ENCODE results near the gene LRRC38. TPM values are rescaled to one million over a fixed set of nuclear protein-coding genes. Genes with fewer than 3 reads are reported as not detected.
A peak's percentile ranks its signal among the peaks of the same experiment; 100 is the strongest.

LRRC38 gene
- total RNA-seq, 1 donor from 2014 or later: not detected

DNA sequence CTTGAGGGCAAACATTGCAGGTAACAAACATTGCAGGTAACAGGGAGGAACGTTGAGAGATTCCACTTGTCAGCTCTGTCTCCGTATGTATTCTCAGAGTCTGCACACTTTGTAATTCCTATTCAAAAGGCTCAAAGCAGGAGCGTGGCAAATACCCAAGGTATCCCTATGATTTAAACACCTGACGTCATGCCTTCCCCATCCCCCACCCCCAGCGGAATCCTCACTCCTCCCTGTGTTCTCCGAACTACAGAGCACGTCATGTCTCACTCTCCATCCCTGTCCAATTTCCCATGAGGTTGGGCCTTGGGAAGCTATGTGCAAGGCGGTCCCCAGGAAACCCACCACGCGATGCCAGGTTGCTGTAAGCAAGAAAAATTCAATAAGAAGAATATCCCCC lies 2.8 kb upstream of the LRRC38 start:
- no peak for ATAC-seq

DNA sequence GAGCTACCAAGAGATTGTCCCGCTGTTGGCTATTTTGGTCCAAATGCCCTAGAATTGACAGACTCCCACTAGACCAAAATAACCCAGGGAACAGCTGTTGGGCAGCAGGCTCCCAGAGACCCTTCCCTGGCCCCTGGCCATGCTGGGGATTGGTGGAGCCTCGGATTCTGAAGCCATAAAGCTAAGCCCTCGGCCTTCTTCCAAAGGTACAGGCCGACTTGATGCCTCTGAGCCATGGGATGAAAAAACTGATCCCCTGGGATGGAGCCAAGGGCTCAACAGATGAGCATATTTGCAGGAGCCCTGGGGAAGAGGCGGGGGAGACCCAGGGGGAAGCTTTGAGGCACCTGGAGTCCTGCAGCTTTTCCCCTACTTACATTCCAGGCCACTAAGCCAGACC lies 1.0 kb upstream of the LRRC38 start:
- ATAC-seq: no peak

DNA sequence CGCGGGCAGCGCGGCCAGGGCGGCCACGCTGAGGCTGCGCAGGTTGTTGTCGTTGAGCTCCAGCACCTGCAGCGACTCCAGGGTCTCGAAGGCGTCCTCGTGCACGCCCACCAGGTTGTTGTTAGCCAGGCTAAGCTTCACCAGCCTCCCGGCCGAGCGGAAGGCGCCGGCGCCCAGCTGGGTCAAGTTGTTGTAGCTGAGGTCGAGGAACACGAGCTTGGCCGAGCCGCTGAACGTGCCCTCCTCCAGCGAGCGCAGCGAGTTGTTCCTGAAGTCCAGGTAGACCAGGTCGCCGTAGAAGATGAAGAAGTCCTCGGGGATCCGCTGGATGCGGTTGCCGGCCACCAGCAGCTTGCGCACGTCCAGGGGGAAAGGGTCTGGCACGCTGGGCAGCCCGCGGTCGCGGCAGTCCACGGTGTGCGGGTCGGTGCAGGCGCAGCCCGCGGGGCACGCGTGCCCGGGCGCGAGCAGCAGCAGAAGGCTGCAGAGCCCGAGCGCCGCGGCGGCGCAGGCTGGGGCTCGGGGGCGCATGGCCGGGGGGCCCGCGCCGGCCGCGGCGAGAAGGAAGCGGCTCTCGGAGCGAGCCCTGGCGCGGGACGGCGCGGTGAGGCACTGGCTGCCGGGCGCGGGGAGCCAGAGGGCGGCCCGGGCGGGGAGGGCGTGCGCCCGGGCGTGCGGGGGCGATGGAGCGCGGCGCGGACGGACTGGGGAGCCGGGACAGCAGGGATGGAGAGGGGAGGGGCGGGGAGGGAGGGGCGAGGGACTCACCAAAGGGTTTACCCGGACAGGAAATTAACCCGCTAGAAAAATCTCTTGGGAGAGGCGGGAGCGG lies 524 bp downstream of the LRRC38 start:
- no peak for ATAC-seq

DNA sequence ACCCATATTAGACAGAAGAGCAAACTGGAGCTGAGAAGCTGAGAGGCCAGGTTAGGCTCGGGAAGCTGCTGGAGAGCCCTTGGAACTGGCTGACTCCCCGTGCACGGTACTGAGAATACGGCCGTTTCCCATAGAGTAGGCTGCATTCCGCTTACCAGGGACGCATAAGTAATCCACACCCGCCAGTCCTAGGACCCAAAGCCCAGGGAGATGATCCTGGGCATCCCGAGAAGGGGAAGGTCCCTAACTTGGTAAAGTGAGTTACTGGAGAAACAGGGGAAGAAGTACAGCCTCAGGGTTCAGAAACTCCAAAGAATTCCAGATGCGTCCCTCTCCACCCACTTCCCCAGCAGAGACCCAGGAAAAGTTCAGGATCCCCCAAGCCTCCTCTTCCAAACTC lies 1.3 kb downstream of the LRRC38 start:
- no peak for ATAC-seq

DNA sequence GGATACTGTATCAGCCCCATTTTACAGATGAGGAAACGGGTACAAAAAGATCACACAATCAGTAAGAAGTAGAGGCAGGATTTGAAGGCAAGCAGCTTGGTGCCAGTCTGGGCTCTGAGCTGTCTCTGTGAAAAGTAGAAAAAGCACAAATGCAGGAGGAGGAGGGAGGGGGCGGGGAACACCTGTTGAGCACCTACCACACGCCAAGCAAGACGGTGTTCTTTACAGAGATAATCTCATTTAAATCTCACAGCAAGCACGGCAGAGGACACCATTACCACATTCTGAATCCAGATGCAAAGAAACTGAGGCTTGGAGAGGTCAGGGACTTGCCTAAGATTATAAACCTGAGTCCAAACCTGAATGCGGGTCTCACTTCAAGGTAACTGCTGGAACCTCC lies 3.3 kb downstream of the LRRC38 start:
- ATAC-seq: no peak

DNA sequence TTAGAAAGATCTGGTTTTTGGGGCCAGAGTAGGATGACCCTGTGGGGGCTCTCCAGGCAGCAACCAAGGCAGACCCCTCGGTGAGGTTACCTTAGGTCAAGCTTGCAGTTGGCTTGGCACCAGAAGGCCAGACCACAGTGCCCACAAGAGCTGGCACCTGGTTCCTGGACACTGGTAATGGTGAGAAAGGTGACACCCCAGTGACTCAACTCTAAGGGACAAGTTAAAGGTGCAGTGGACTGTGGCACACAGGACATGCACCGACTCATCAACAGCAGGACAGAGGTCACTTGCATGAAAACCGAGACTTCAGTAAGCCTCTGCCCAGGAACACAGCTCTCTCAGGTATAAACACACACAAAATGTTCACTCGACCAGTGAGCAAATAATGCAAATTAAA lies 6.7 kb downstream of the LRRC38 start:
- ATAC-seq: peak; percentile 52

DNA sequence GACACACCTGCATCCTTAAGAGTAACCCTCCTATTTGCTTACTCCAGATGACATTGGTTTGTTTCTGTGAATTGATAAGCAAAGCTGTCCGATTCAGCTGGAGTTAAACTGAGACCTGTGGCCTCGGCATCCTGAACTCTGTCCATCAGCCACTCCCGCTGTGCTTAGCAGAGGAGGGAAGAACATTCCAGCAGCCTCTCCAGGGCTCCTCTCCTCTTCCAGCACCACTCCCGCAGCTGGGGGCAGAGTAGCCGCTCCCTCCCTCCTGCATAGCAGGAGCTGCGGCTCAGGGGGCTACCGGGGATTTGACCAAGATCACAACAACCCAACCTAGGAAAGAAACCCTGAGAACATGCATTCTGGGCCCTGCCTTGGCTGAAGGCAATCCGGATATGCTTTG lies 8.8 kb downstream of the LRRC38 start:
- ATAC-seq: no peak

DNA sequence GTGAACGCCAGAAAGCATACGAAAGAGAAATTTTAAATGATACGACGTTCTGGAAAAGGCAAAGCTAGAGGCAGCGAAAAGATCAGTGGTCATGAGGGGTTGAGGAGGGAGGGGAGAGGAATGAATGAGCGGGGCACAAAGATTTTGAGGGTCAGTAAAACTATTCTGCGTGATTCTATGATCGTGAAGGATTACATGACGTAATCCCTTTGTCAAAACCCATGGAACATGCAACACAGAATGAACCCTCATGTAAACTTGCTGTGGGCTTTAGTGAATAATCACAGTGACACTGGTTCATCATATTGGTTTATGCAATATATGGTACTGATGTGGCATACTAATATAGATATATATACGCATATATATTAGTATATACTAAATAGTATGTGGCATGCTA lies 13.0 kb downstream of the LRRC38 start:
- no peak for ATAC-seq

DNA sequence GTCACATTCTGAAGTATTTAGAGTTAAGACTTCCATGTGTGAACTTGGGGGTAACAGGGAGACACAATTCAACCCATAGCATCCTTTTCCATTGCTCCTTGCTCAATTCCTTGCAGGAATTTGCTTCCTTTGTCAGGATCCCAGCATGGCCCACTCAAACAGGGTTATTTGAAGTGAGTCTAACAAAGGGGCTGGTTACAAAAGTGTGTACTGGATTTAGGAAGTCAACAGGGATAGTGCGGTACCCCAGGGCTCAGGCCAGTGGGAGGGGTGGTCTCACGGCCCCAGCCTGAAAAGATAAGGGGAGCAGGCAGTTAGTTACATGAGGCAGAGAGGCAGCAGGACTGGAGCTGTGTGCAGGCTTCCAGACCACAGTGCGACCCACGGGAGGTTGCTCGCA lies 14.4 kb downstream of the LRRC38 start:
- ATAC-seq: no peak

DNA sequence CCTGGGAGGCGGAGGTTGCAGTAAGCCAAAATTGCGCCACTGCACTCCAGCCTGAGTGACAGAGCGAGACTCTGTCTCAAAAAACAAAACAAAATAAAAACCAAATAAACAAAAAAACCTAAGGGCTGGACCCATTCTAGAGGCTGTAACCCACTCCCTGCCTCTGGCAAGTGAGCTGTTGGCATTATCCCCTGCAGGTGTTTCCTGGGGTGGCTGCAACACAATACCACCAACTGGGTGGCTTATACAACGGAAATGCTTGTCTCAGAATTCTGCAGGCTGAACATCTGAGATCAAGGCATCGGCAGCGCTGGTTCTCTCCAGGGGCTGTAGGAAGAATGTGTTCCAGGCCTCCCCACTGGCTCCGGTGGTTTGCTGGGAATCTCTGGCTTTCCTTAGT lies 15.2 kb downstream of the LRRC38 start:
- ATAC-seq: no peak

DNA sequence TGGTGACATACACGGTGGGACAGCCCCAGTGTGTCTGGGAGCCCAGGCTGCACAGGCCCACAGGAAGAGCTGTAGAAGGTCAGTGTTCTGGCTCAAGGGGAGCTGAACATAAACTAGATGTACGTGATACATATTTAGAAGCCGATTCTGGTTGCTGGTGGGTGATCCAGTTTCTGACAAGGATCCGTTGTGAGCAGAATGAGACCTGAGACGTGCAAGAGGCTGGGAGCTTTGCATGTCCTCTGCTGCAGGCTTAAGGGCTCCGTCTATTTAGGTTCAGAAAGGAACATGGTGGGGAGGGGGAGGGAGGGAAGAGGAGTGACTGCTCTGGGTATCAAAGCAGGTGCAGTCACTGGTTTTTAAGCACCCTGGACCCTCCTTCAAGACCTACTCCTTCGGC lies 18.6 kb downstream of the LRRC38 start:
- no peak for ATAC-seq

DNA sequence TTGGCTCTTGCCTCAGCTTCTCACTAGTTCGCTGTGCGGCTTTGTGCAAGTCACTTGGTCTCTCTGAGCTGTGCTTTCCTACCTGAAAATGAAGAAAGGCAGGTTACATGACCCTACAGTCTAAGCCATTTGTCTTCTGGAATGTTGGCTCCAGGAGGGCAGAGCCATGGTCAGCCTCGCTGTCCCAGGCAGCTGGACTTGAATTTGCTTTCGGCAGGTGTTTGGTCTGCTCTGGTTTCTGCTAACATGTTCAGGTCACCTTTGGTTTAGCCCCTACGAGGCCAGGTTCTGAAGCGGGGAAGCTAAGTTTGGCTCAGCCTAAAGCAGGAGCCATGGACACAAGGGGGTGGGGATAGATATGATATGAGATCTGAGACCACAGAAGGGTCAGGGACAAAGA lies 19.1 kb downstream of the LRRC38 start:
- ATAC-seq: no peak

DNA sequence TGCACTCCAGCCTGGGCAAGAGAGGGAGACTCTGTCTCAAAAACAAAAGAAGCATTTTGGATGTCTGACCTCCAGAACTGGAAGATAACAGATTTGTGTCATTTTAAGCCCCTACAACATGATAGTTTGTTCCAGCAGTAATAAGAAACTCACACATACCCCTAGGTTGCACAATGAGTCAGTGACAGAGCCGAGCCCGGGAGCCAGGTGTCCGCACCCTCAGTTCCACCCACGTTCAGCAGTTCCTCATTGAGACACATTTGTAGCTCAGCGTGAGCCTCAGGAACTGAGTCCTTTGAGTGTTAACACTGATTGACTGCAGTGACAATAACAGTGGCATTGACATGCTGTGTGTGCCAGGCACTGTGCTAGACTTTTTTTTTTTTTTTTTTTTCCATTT lies 19.8 kb downstream of the LRRC38 start:
- ATAC-seq: peak; percentile 82

DNA sequence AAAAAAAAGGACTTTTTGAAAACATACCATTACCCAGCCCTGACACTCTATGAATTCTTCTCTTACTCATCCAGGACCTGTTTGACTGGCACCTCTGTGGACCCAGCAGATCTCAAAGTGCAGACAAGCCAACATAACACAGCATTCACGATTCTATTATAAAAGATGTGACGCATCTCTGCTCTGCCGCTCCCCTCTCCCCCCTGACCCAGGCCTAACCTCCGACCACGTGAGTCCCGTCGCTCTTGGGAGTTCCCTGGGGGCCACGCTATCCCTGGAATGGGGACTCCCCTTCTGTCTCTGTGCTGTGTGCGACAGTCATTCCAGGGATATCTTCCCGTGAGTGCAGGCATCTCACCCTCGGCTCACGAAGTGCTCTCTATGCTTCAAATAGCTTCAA lies 21.1 kb downstream of the LRRC38 start:
- ATAC-seq: no peak

DNA sequence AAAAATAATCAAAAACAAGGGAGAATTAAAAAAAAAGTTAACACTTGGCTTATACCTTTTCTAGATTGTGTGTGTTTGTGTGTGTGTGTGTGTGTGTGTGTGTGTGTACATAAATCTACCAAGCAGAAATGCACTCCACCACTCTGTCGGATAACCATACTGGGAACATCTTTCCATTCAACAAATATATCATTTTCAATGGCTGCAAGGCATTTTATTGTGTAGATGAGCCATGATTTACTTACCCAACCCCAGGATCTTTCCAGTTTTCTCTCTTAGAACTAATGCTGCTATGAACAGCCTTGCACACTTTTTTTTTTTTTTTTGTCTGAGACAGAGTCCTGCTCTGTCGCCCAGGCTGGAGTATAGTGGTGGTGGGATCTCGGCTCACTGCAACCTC lies 25.8 kb downstream of the LRRC38 start:
- ATAC-seq: no peak

DNA sequence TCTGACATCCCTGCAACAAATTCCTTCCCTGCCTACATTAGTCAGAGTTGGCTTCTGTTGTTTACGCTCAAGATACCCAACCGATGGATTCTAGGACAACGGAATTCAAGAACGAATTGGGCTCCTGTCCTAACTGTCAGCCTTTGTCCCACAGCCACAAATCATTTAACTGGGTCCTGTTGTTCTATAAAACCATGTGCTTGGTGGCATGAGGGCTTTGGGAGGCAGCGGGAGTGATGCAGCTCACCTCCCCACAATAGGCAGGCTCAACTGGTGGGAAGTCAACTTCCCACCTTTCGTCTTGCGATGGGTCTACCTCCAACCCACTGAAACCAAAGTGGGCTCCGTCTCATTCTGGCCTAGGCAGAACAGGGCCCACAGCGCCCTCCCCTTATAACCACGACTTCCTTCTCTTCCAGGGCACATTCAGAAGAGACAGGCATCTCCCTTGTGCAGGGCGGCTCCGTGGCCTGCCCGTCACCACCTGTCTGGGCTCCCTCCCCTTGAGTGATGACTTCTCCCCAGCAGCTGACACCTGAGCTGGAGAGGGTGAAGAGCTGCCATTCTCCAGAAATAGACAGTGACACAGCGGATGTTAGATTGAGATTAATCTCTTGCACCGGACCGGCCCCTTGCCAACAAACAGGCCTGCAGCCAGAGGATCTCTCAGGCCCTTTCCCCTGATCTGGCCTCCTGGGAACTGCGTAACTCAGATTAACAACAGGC lies 26.5 kb downstream of the LRRC38 start:
- ATAC-seq: no peak

DNA sequence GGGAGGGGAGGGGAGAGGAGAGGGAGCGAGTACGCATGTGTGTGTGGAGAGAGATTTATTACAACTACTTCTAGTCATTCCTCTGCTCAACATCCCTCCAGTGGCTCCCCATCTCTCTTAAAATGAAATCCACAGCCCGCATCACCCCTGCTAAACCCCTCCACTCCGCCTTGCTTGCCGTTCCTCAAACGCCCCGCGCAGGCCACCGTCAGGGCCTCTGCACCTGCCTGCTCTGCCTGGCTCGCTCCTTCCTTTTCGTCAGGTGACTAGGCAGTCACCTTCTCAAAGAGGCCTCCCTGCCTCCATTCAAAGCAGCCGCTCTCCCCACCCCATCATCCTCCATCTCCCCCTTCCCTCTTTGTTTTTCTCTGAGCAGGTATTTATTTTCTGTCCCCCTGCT lies 29.9 kb downstream of the LRRC38 start:
- no peak for ATAC-seq

DNA sequence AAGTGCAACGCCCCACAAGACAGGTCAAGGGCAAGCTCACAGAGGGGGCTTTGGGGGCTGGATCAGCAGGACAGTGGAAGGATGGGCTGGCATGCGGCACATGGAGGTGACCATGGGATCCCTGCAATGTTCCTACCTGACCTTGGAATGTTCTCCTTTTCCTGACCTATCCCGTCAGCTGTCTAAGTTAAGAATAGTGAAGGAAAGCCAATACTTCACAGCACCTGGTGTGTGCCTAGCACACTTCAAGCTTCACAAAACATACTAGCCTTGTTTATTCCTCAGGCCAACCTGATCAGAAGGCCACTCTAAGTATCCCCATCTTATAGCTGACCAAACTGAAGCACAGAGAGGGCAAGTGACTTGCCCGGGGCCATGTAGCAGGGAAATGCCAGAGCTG lies 31.2 kb downstream of the LRRC38 start:
- no peak for ATAC-seq

DNA sequence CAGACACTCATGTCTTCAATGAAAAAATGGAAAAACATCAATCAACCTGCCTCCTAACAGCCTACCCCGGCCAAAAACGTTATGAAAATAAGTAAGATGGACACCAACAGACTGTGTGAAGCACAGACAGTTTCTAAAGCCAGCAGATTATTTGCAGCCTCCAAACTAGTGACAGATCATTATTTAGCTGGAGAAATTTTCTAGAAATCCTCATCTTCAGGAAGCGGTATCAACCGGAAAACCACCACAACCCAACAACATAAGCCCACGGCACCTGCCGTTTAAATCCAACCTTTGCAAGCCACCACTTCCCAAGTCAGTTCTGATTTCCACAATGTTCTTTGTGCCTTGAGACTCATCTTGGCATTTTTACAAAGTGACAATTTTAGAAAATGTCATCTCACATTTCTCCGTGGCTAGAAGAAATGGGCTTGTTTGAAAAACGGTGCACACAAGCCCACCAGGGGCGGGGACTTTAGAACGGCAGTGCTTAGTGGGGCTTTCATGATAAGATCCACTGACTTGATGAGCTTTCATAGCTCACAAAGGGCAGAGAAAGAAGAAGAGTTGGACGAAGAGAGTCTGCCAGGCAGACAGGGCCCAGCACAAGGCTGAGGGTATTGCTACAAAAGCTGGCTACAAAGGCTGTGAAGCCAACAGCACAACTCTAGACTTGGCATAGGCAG lies 34.5 kb downstream of the LRRC38 start:
- no peak for ATAC-seq

DNA sequence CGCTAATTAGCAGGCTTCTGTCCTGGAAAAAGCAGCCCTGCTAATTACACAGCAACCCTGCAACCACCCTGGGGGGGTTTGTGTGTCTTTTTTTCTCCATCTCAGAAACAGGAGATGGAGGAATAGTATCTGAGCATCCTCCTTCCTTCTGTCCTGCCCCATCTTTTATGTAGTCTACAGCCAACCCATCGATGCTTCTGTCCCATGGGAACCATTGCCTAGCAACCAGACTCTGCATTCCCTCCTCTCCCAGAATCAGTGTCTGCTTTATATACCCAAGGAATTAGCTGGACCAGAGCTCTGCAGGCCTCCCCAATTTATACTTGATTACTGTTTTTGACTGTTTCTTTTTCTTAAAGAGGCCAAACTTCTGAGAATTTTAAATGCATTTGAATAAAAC lies 35.1 kb downstream of the LRRC38 start:
- no peak for ATAC-seq

DNA sequence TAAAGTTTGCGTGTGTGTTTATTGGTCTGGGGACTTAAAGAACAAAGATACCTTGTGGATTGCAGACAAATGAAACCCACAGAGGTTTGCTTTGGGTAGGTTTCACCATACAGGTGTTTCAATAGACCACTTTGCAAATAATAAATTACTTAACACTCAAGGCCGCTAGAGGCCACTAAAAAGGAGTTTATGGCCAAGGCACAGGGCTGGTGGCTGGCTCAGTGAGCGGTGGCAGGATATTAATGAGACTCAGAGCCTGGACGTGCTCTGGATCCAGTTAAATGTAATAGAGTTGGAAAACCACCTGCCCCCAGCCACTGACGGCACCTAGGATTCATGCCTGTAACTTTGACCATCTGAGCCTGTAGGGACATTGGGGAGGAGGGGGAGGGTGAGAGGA lies 44.5 kb downstream of the LRRC38 start:
- ATAC-seq: peak; percentile 41

DNA sequence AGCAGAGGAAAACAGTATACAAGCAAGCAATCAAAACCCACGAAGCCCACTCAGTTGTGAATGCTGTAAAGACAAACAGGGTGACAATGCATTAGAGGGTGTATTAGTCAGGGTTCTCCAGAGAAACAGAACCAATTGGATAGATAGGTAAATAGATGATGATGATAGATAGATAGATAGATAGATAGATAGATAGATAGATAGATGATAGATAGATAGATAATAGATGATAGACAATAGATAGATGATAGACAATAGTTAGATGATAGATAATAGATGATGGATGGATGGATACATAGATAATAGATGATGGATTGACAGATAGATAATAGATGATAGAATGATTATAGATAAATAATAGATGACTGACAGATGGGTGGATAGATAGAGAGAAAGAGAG lies 48.3 kb downstream of the LRRC38 start:
- ATAC-seq: no peak

DNA sequence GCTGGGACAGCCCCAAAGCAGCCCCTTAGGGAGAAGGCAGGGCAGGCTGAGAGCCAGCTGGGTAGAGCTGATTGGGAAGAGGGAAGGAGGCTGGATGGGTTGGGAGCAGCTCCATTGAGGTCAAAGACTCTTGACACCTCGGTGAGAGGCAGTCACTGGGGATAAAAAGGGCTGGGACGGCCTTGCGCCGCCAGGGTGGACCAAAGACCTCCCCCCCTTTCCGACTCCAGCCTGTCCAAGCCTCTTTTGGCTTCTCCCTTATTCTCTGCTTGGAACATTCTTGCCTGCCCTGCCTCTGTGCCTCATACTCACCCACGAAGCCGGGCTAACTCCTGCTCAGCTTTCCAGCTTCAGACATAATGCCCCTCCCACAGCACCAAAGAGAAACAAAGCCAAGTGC lies 51.1 kb downstream of the LRRC38 start:
- no peak for ATAC-seq

DNA sequence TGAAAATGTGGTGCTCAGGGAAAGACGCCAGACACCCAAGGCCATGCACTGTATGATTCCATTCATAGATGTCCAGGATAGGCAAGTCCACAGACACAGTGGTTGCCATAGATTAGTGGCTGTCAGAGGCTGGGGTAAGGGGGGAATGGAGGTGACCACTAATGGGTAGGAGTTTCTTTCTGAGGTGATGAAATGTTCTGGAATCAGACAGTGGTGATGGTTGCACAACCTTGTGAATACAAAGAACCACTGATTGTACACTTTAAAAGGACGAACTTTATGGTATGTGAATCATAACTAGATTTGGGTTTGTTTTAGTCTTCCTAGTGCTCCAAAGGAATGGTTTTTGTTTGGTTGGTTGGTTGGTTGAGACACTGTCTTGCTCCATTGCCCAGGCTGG lies 51.8 kb downstream of the LRRC38 start:
- no peak for ATAC-seq

All from esophagus mucosa (tissue), 1 donor.